ENCODE measurements around the gene PHC3. TPM values are rescaled to one million over a fixed set of nuclear protein-coding genes. Genes with fewer than 3 reads are reported as not detected.

Gene PHC3
- total and polyA plus RNA-seq, 9 donors: 9.9 to 121 (median 90.2) TPM

DNA sequence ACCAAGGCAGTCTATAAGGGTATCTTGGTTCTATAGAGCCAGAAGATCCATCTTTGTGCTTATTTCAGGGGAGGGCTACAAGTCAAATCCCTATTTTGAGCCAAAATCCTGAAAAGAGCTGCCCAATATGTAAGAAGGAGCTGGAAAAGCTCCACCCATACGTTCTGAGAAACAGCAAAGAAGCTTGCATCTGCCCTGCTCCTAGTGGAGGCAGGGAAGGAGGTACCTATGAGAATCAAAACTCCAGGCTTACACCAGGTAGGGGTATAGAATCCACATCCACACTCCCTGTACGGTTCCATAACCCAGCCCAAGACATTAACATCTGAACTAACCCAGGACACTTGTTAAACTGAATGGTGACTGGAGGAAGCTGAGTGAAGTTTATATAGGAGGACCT, 30.0 kb downstream of the PHC3 start:
- no peak overlapping the region for H3K27ac ChIP-seq
- no peak overlapping the region for H3K4me3 ChIP-seq
- H3K9me3 ChIP-seq: no peaks in the 10 kb centered on the region
- no peaks in the 10 kb centered on the region for H3K36me3 ChIP-seq
- TF ChIP-seq EP300 (IDR thresholded peaks at IDR 0.05): no peak
- no peak for TF ChIP-seq CTCF (IDR thresholded peaks at IDR 0.05)
- TF ChIP-seq POLR2A (IDR thresholded peaks at IDR 0.05): no peak
- 59 to 85% (median 72%) methylated on average over 2 of the region's 2 CpGs for WGBS, 3 donors
- DNase-seq: no peak
- H3K4me1 ChIP-seq (ENCODE audit: insufficient read depth): peaks cover 5% of the 10 kb centered on the region
- H3K27me3 ChIP-seq: no peaks in the 10 kb centered on the region
- intact Hi-C loops (cut with DNase I): no loop called here

DNA sequence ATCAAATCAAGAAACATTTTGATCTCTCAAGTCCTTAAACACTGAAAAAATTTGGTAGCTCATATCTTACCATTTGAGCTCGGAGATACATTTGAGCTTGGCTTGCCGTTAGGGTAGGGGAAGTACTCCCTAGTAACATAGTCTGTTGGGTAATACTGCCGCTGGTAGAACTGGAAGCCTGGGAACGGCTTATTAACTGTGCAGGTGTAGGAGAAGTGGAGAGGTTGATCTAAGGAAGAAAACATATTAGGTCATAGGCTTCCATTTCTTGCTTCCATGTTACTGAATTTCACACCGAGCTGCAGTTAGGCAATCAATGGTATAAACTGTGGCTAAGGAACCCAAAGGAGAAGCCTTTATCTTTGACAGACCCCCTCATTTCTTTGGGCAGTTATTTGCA, 32.5 kb downstream of the PHC3 start:
- H3K27ac ChIP-seq: no peak overlapping the region
- 93 to 99% (median 97%) methylated on average over 5 of the region's 5 CpGs for WGBS, 3 donors
- TF ChIP-seq EP300 (IDR thresholded peaks at IDR 0.05): no peak
- TF ChIP-seq POLR2A (IDR thresholded peaks at IDR 0.05): no peak
- no peak for TF ChIP-seq CTCF (IDR thresholded peaks at IDR 0.05)
- peaks cover 5% of the 10 kb centered on the region for H3K4me1 ChIP-seq (ENCODE audit: insufficient read depth)
- no peak overlapping the region for H3K4me3 ChIP-seq
- H3K27me3 ChIP-seq: no peaks in the 10 kb centered on the region
- no peak for DNase-seq
- H3K36me3 ChIP-seq: no peaks in the 10 kb centered on the region
- intact Hi-C loops (cut with DNase I): no loop called here
- no peaks in the 10 kb centered on the region for H3K9me3 ChIP-seq

DNA sequence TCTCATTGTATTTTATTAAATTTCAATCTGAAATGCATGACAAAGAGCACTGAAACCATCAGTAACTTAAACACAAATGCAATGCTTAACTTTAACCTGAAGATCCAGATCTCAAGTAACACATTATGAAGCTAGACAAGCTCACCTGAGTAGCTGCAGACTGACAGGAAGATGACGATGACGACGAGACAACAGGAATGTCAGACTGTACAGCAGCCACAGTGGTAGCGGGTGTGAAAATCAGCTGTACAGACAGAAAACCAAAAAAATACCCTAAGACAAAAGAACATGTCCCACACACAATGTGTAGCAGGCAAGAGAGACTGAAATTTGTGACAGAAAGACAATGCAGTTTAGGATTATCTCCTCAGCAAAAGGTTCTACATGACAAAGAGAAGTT, 36.3 kb downstream of the PHC3 start:
- H3K27me3 ChIP-seq: no peaks in the 10 kb centered on the region
- no peak overlapping the region for H3K27ac ChIP-seq
- TF ChIP-seq CTCF (IDR thresholded peaks at IDR 0.05) (no peak), POLR2A (IDR thresholded peaks at IDR 0.05) (no peak), EP300 (IDR thresholded peaks at IDR 0.05) (no peak)
- no peak for DNase-seq
- no peak overlapping the region for H3K4me3 ChIP-seq
- intact Hi-C loops (cut with DNase I): no loop called here
- H3K9me3 ChIP-seq: no peaks in the 10 kb centered on the region
- peaks cover 4% of the 10 kb centered on the region for H3K4me1 ChIP-seq (ENCODE audit: insufficient read depth)
- no peaks in the 10 kb centered on the region for H3K36me3 ChIP-seq
- 94 to 95% (median 94%) methylated on average over 4 of the region's 4 CpGs for WGBS, 3 donors

DNA sequence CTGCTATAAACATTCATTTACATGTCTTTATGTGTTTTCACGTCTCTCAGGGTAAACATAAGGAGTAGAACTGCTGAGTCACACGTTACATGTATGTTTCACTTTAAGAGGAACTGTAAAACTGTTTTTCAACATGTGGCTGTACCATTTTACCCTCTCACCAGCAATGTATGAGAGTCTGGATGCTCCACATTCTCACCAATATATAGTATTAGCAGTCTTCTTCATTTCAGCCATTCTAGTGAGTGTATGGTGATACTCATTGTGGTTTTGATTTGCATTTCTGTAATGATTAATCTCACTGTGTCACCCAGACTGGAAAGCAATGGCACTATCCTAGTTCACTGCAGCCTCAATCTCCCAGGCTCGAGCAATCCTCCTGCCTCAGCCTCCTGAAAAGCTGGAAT, 37.1 kb downstream of the PHC3 start:
- no peak for TF ChIP-seq POLR2A (IDR thresholded peaks at IDR 0.05)
- TF ChIP-seq CTCF (IDR thresholded peaks at IDR 0.05): no peak
- no peak for TF ChIP-seq EP300 (IDR thresholded peaks at IDR 0.05)
- H3K27me3 ChIP-seq: no peaks in the 10 kb centered on the region
- H3K4me3 ChIP-seq: no peak overlapping the region
- H3K27ac ChIP-seq: no peak overlapping the region
- 91 to 94% (median 92%) methylated on average over 3 of the region's 3 CpGs for WGBS, 3 donors
- H3K9me3 ChIP-seq: no peaks in the 10 kb centered on the region
- peaks cover 4% of the 10 kb centered on the region for H3K4me1 ChIP-seq (ENCODE audit: insufficient read depth)
- DNase-seq: no peak
- H3K36me3 ChIP-seq: no peaks in the 10 kb centered on the region
- intact Hi-C loops (cut with DNase I): no loop called here

- H3K36me3 ChIP-seq: no peaks in the 10 kb centered on the region
- 88 to 97% (median 94%) methylated on average over 2 of the region's 2 CpGs for WGBS, 3 donors
- DNase-seq: no peak
- TF ChIP-seq EP300 (IDR thresholded peaks at IDR 0.05): no peak
- TF ChIP-seq CTCF (IDR thresholded peaks at IDR 0.05): no peak
- H3K27me3 ChIP-seq: no peaks in the 10 kb centered on the region
- intact Hi-C loops (cut with DNase I): no loop called here
- no peak overlapping the region for H3K4me3 ChIP-seq
- H3K9me3 ChIP-seq: no peaks in the 10 kb centered on the region
- H3K27ac ChIP-seq: no peak overlapping the region
- H3K4me1 ChIP-seq (ENCODE audit: insufficient read depth): peaks cover 4% of the 10 kb centered on the region
These were observed 39.2 kb downstream of the PHC3 start for GRCh38 chr3:170142373-170142772.
